Astrocyte of the cerebellum (primary cell): ENCODE measurements around the gene DNAJC3.
A peak's percentile ranks its signal among the peaks of the same experiment; 100 is the strongest.

Source experiments
- DNase-seq: peaks from one replicate; pipeline ENCODE4 v3.0.0-alpha.2; 2011; ENCODE audit warnings: low read depth
- H3K4me3 ChIP-seq: 2 replicates; pipeline ENCODE4 v1.5.1; 2011; ENCODE audit warnings: mild to moderate bottlenecking, low read depth, low read length, moderate library complexity
- in situ Hi-C: cut with HindIII; loops from 2 replicates; pipeline ENCODE4 v1.10.0; 2017; ENCODE audit warnings: low sequenced_read_pairs
- TF ChIP-seq, protein P1 (sequence below): IDR thresholded peaks from 2 replicates; pipeline ENCODE4 v1.5.1; 2012; ENCODE audit warnings: low read length, low read depth, moderate library complexity, mild to moderate bottlenecking; ENCODE audit errors: missing control alignments

Gene DNAJC3, protein sequence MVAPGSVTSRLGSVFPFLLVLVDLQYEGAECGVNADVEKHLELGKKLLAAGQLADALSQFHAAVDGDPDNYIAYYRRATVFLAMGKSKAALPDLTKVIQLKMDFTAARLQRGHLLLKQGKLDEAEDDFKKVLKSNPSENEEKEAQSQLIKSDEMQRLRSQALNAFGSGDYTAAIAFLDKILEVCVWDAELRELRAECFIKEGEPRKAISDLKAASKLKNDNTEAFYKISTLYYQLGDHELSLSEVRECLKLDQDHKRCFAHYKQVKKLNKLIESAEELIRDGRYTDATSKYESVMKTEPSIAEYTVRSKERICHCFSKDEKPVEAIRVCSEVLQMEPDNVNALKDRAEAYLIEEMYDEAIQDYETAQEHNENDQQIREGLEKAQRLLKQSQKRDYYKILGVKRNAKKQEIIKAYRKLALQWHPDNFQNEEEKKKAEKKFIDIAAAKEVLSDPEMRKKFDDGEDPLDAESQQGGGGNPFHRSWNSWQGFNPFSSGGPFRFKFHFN

DNA sequence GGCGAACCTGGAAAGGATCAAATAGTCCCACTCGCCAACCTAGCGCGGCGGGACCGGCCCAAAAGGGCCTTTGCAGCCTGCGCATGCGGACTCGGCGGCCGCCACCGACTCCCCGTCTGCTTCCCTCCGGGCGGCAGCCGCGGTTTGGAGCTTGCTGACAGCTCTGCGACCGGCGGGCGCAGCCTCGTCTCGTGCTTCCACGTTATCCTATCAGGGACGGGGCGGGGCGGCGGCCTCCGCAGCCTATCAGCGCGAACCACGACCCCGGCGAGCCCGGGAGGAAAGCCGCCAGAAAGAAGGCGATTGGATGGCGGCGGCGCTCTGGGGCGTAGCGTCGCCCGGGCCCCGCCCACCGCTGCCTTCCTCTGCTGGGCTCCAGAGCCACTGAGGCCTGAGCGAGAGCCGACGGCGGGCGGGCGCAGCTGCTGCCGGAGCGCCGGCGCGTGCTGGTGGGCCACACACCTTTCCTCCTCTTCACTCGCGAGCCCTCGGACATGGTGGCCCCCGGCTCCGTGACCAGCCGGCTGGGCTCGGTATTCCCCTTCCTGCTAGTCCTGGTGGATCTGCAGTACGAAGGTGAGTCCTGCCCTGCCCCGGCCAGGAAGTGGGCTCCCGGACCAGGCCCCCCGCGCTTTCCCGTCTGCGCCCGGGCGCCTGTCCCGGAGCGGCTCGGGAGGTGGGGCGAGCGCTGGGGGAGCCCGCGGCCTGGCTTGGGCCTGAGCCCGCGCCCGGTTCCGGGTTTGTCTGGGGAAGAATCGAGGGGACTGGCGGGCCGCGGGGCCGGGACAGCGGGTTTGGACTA is at the start of gene DNAJC3:
TSS of gene DNAJC3 (plus strand) at position 378 of the 802 bp plus-strand sequence. CDS start at position 495, 117 bp downstream.
- in situ Hi-C loops = loop anchor here (5.0 kb wide), 2 partner anchors 95 to 155 kb away; no protein-coding TSS in a partner anchor
- TF ChIP-seq, protein P1, sequence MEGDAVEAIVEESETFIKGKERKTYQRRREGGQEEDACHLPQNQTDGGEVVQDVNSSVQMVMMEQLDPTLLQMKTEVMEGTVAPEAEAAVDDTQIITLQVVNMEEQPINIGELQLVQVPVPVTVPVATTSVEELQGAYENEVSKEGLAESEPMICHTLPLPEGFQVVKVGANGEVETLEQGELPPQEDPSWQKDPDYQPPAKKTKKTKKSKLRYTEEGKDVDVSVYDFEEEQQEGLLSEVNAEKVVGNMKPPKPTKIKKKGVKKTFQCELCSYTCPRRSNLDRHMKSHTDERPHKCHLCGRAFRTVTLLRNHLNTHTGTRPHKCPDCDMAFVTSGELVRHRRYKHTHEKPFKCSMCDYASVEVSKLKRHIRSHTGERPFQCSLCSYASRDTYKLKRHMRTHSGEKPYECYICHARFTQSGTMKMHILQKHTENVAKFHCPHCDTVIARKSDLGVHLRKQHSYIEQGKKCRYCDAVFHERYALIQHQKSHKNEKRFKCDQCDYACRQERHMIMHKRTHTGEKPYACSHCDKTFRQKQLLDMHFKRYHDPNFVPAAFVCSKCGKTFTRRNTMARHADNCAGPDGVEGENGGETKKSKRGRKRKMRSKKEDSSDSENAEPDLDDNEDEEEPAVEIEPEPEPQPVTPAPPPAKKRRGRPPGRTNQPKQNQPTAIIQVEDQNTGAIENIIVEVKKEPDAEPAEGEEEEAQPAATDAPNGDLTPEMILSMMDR = no peak
- peak; percentile 95 for DNase-seq
- H3K4me3 ChIP-seq = peak within 1 kb of the TSS; percentile 66

DNA sequence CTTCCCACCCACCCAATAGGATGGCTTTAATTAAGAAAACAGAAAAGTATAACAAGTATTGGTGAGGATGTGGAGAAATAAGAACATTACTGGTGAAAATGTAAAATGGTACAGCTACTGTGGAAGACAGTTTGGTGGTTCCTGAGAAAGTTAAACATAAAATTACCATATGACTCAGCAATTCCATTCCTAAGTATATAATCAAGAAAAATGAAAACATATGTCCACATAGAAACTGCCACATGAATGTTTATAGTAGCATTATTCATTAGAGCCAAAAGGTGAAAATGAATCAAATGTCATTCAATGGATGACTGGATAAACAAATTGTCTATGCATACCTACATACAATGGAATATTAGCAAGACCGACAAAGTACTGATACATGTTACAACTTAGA is 49.3 kb upstream of the DNAJC3 start:
- DNase-seq = no peak
- H3K4me3 ChIP-seq = no peak overlapping the region

DNA sequence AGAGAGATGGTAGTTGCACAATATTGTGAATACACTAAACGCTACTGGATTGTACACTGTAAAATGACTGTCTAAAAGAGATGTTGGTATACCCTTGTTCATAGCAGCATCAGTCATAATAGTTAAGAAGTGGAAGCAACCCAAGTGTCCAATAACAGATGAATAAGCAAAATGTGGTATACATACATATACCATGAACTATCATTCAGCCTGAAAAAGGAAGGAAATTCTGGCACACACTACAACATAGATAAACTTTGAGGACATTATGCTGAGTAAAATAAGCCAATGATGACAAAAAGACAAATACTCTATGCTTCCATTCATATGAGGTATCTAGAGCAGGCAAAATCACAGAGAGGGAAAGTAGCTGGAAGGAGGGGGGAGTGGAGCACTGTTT is 48.5 kb upstream of the DNAJC3 start:
- in situ Hi-C loops = loop anchor here (25.0 kb wide), 1 partner anchor 209 kb away; no protein-coding TSS in a partner anchor
- TF ChIP-seq, protein P1 = no peak
- DNase-seq = no peak
- no peak overlapping the region for H3K4me3 ChIP-seq

More for the DNA sequence above, 49.3 kb upstream of the DNAJC3 start:
- TF ChIP-seq, protein P1 = no peak
- in situ Hi-C loops = loop anchor here (25.0 kb wide), 1 partner anchor 210 kb away; no protein-coding TSS in a partner anchor

DNA sequence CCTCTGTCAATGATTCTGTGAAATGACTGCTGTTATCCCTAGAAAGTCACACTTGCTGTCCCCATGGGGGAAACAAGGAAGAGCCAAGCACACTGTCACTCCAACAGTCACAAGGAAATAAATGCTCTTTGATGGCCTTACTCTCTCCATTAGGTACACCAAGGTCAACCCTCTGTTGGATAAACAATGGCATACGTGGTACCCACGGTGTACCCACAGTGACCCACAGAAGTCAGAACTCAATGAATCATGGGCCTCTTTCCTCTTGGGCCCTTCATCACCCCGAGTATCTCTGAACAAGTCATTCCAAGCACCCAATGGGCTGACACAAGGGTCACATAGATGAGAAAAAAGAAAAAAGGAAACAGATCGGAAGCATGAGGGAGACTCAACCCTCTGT is 47.9 kb upstream of the DNAJC3 start:
- TF ChIP-seq, protein P1 = no peak
- no peak overlapping the region for H3K4me3 ChIP-seq
- no peak for DNase-seq
- in situ Hi-C loops = loop anchor here (25.0 kb wide), 1 partner anchor 208 kb away; no protein-coding TSS in a partner anchor

DNA sequence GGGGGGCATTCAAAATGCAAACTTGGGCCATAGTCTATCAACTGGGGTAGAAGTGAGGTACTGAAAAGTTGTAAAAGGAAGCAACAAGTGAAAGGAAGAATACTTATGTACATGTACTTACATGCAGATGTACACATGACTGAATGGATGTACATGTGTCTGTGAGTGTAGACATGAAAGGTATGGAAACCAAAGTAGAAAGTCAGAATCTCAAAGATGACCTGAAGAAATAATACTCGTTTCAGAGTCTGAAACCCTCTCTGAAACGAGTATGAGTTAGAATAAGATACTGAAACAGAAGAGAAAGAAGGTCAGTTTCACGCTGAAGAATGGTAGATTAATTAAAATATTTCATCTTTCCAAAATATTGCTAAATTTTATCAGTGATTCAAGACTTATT is 46.3 kb upstream of the DNAJC3 start:
- in situ Hi-C loops = loop anchor here (25.0 kb wide), 1 partner anchor 207 kb away; no protein-coding TSS in a partner anchor
- no peak for DNase-seq
- H3K4me3 ChIP-seq = no peak overlapping the region
- TF ChIP-seq, protein P1 = no peak

DNA sequence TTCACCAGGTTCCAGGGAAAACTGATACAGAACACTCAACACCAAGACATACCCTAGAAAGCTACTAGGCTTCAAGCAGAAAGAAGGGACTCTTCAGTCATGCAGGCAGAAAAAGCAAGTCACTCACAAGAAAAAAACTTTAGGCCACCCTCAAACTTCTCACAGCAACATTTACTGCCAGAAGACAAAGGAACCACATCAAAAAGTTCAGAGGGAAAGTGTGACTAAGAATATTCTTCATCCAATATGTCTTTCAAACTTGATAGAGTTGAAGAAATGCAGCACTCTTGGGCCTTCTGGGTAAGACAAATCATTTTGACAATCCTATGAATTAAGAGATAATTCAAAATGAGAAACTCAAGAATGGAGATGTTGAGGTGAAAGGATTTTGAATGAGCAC is 40.1 kb upstream of the DNAJC3 start:
- no peak overlapping the region for H3K4me3 ChIP-seq
- in situ Hi-C loops = loop anchor here (25.0 kb wide), 1 partner anchor 200 kb away; no protein-coding TSS in a partner anchor
- TF ChIP-seq, protein P1 = no peak
- no peak for DNase-seq
